Karpas-422 (cell line): ENCODE results near the gene CYP2A6. TPM values are rescaled to one million over a fixed set of nuclear protein-coding genes. Genes with fewer than 3 reads are reported as not detected.

Source experiments
- DNase-seq: peaks from one replicate; pipeline ENCODE4 v3.0.0-alpha.2; 2015
- H2AFZ ChIP-seq: fragments of 200-600 bp; sonication (generic); 2 replicates; pipeline ENCODE4 v1.6.1; 2014; ENCODE audit warnings: antibody characterized with exemption, low read length, mixed read lengths
- H3K27ac ChIP-seq: fragments of 200-600 bp; sonication (generic); 2 replicates; pipeline ENCODE4 v1.5.1; 2014; ENCODE audit warnings: mild to moderate bottlenecking, low read length, moderate library complexity
- H3K27me3 ChIP-seq: fragments of 200-600 bp; sonication (generic); 2 replicates; pipeline ENCODE4 v1.6.1; 2014; ENCODE audit warnings: low read length, mixed read lengths
- H3K36me3 ChIP-seq: fragments of 200-600 bp; sonication (generic); 2 replicates; pipeline ENCODE4 v1.6.1; 2014; ENCODE audit warnings: low read length, mixed read lengths; ENCODE audit not compliant: insufficient read depth
- H3K4me1 ChIP-seq: fragments of 200-600 bp; sonication (generic); 2 replicates; pipeline ENCODE4 v1.6.1; 2014; ENCODE audit warnings: mild to moderate bottlenecking, low read length, mixed read lengths
- H3K4me2 ChIP-seq: fragments of 200-600 bp; sonication (generic); 2 replicates; pipeline ENCODE4 v1.6.1; 2014; ENCODE audit warnings: low read length, low read depth, mild to moderate bottlenecking; ENCODE audit not compliant: poor library complexity, severe bottlenecking
- H3K4me3 ChIP-seq: fragments of 200-600 bp; sonication (generic); 2 replicates; pipeline ENCODE4 v1.5.1; 2014; ENCODE audit warnings: mild to moderate bottlenecking, antibody characterized with exemption, low read length, mixed read lengths
- H3K79me2 ChIP-seq: fragments of 200-600 bp; sonication (generic); 2 replicates; pipeline ENCODE4 v1.6.1; 2014; ENCODE audit warnings: mild to moderate bottlenecking, low read length, mixed read lengths
- H3K9ac ChIP-seq: fragments of 200-600 bp; sonication (generic); 2 replicates; pipeline ENCODE4 v1.6.0; 2014; ENCODE audit warnings: low read length
- H3K9me2 ChIP-seq: fragments of 200-600 bp; sonication (generic), shearing (Covaris generic); replicated peaks from 2 replicates; pipeline ENCODE4 v1.6.0; 2014; ENCODE audit warnings: mild to moderate bottlenecking, low read length, moderate library complexity; ENCODE audit not compliant: insufficient read depth
- H3K9me3 ChIP-seq: fragments of 300-700, 200-600 bp; sonication (generic); 2 replicates; pipeline ENCODE4 v1.6.1; 2014; ENCODE audit warnings: low read length, mixed read lengths
- H4K20me1 ChIP-seq: fragments of 200-600 bp; sonication (generic); 2 replicates; pipeline ENCODE4 v1.6.1; 2014; ENCODE audit warnings: mild to moderate bottlenecking, antibody characterized with exemption, low read length, low read depth; ENCODE audit not compliant: insufficient read depth
- total RNA-seq: library from RNA; depleted of rRNA; stranded (reverse); fragments of >200 nt; shearing (Covaris generic); gene quantifications from 2 replicates; pipeline ENCODE4 v1.2.3, GENCODE V29; 2014; ENCODE audit warnings: low replicate concordance

CYP2A6 gene
- total RNA-seq, 1 experiment from 2014 or later: not detected

DNA sequence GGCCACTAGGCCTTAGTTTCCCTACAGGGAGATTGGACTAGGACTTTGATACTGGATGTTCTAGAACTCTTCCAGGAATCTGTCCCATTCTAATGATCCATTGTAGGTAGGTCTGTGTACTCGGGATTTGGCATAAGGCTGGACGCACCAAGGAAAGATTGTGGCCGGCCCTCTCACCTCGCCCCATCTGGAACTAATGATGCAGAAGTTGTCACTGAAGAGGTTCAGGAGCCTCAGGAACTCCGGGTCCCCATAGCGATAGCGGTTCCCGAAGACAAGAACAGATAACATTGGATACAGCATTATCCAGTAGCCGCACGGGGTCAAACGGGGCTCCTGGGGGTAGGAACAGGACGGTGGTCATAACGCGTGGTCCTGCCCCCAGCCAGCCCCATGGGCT lies 40.1 kb downstream of the CYP2A6 start:
- Histone ChIP-seq H3K9ac (no peak overlapping the region), H3K4me1 (peaks cover 21% of the 10 kb centered on the region), H3K9me2 (no peaks in the 10 kb centered on the region), H3K4me2 (no peak overlapping the region), H3K4me3 (no peak overlapping the region), H3K27me3 (no peaks in the 10 kb centered on the region), H3K36me3 (peaks cover 4% of the 10 kb centered on the region; the same call in 1 of the 2 replicates), H3K27ac (no peak overlapping the region), H3K9me3 (no peaks in the 10 kb centered on the region), H4K20me1 (peaks cover 25% of the 10 kb centered on the region; the same call in 1 of the 2 replicates), H2AFZ (no peak overlapping the region), H3K79me2 (peaks cover 12% of the 10 kb centered on the region)
- DNase-seq: no peak

- H3K27me3 ChIP-seq: no peaks in the 10 kb centered on the region
- no peak overlapping the region for H2AFZ ChIP-seq
- peaks cover 4% of the 10 kb centered on the region; the same call in 1 of the 2 replicates for H3K36me3 ChIP-seq
- H3K79me2 ChIP-seq: peaks cover 18% of the 10 kb centered on the region
- H3K9me3 ChIP-seq: no peaks in the 10 kb centered on the region
- H3K4me1 ChIP-seq: peaks cover 27% of the 10 kb centered on the region
- H3K9me2 ChIP-seq: no peaks in the 10 kb centered on the region
- no peak overlapping the region for H3K4me3 ChIP-seq
- no peak overlapping the region for H3K27ac ChIP-seq
- H4K20me1 ChIP-seq: peaks cover 26% of the 10 kb centered on the region; the same call in 1 of the 2 replicates
- H3K9ac ChIP-seq: no peak overlapping the region
- no peak for DNase-seq
- no peak overlapping the region for H3K4me2 ChIP-seq
These were observed 40.7 kb downstream of the CYP2A6 start for GRCh38 chr19:40809358-40810086.

- Histone ChIP-seq H3K4me1 (peaks cover 38% of the 10 kb centered on the region), H3K9ac (no peak overlapping the region), H3K4me2 (no peak overlapping the region), H3K27me3 (no peaks in the 10 kb centered on the region), H3K9me3 (no peaks in the 10 kb centered on the region), H3K4me3 (no peak overlapping the region), H3K27ac (no peak overlapping the region), H3K9me2 (no peaks in the 10 kb centered on the region), H4K20me1 (peaks cover 32% of the 10 kb centered on the region; the same call in 1 of the 2 replicates), H3K79me2 (peaks cover 28% of the 10 kb centered on the region), H2AFZ (no peak overlapping the region), H3K36me3 (peaks cover 4% of the 10 kb centered on the region; the same call in 1 of the 2 replicates)
- DNase-seq: no peak
These were observed 41.8 kb downstream of the CYP2A6 start for GRCh38 chr19:40808497-40808896.

DNA sequence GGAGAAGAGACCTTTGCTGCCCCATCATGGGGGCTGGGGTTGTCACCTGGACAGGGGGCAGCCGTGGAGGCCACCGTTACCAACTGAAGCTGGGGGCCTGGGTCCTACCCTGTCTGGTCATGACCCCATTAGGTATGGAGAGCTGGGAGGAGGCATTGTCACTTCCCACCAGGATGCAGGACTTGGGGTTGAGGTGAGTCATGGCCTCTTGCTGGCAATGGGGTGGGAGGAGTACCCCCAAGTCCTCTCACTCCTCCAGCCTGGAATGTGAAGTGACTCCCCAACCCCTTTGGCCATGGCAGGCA lies 42.3 kb downstream of the CYP2A6 start:
- Histone ChIP-seq H3K9me2 (no peaks in the 10 kb centered on the region), H3K4me3 (no peak overlapping the region), H3K36me3 (peaks cover 4% of the 10 kb centered on the region; the same call in 1 of the 2 replicates), H3K4me1 (peaks cover 43% of the 10 kb centered on the region), H3K79me2 (peaks cover 34% of the 10 kb centered on the region), H2AFZ (no peak overlapping the region), H3K9me3 (no peaks in the 10 kb centered on the region), H3K27me3 (no peaks in the 10 kb centered on the region), H3K9ac (no peak overlapping the region), H4K20me1 (peaks cover 38% of the 10 kb centered on the region; the same call in 1 of the 2 replicates), H3K27ac (no peak overlapping the region), H3K4me2 (no peak overlapping the region)
- no peak for DNase-seq

GRCh38 chr19:40807147-40808020 lies 42.9 kb downstream of the CYP2A6 start:
- no peak for DNase-seq
- Histone ChIP-seq H3K4me1 (peaks cover 49% of the 10 kb centered on the region), H3K27me3 (no peaks in the 10 kb centered on the region), H3K27ac (no peak overlapping the region), H3K4me2 (no peak overlapping the region), H2AFZ (no peak overlapping the region), H3K9me3 (no peaks in the 10 kb centered on the region), H3K9me2 (no peaks in the 10 kb centered on the region), H3K36me3 (peaks cover 4% of the 10 kb centered on the region; the same call in 1 of the 2 replicates), H3K4me3 (no peak overlapping the region), H3K79me2 (peaks cover 39% of the 10 kb centered on the region), H3K9ac (no peak overlapping the region), H4K20me1 (peaks cover 43% of the 10 kb centered on the region; the same call in 1 of the 2 replicates)

DNA sequence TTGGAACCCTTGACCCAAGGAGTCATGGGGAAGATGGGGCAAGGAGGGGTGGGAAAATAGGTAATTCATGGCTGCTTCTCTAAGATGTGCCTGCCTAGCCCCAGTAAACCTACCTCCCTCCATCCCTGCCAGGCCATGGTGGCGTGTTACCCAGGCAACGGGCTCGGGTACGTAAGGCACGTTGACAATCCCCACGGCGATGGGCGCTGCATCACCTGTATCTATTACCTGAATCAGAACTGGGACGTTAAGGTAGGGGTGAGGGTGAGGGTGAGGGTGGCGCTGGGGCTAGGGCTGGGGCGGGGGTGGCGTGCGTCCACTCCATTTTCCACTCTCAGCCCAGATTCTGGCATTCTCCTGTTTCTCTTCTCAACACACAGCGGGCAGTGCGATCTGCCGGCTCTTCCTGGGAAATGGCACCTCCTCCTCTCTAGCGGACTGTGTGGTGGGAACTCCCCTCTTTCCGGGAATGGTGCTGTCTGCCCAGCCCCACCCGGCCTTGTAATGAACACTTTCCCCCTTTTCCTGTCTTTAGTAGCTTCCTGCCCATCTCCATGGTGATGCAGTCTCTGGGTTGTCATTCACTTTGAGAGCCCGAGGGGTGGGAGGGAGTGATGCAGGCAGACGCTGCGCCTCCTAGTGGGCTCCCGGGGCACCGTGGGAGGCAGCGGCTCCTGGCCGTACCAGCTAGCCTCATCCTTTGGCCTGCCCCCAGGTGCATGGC lies 43.7 kb downstream of the CYP2A6 start:
- no peak overlapping the region for H3K4me3 ChIP-seq
- peaks cover 47% of the 10 kb centered on the region for H3K79me2 ChIP-seq
- no peak overlapping the region for H3K9ac ChIP-seq
- no peaks in the 10 kb centered on the region for H3K9me2 ChIP-seq
- H3K4me1 ChIP-seq: peaks cover 57% of the 10 kb centered on the region
- peak; percentile 89 for DNase-seq
- no peaks in the 10 kb centered on the region for H3K9me3 ChIP-seq
- peaks cover 44% of the 10 kb centered on the region; the same call in 1 of the 2 replicates for H4K20me1 ChIP-seq
- no peak overlapping the region for H2AFZ ChIP-seq
- no peaks in the 10 kb centered on the region for H3K27me3 ChIP-seq
- no peak overlapping the region for H3K27ac ChIP-seq
- H3K4me2 ChIP-seq: no peak overlapping the region
- H3K36me3 ChIP-seq: peaks cover 4% of the 10 kb centered on the region; the same call in 1 of the 2 replicates

GRCh38 chr19:40805258-40805868 lies 44.9 kb downstream of the CYP2A6 start:
- peak overlapping the region; percentile 21; the same call in 1 of the 2 replicates for H3K9ac ChIP-seq
- no peaks in the 10 kb centered on the region for H3K27me3 ChIP-seq
- H3K4me3 ChIP-seq: no peak overlapping the region
- no peak overlapping the region for H2AFZ ChIP-seq
- H3K9me2 ChIP-seq: no peaks in the 10 kb centered on the region
- H3K79me2 ChIP-seq: peaks cover 58% of the 10 kb centered on the region
- H3K4me1 ChIP-seq: peaks cover 64% of the 10 kb centered on the region
- peaks cover 8% of the 10 kb centered on the region for H3K36me3 ChIP-seq
- H3K4me2 ChIP-seq: no peak overlapping the region
- peaks cover 54% of the 10 kb centered on the region for H4K20me1 ChIP-seq
- no peaks in the 10 kb centered on the region for H3K9me3 ChIP-seq
- peak overlapping the region; percentile 82; the same call in 1 of the 2 replicates for H3K27ac ChIP-seq
- DNase-seq: no peak
